Lung (tissue), 12 donors: ENCODE measurements around the gene TACC3. TPM values are rescaled to one million over a fixed set of nuclear protein-coding genes. Genes with fewer than 3 reads are reported as not detected.
A peak's percentile ranks its signal among the peaks of the same experiment; 100 is the strongest.
"Not testable (repeated sequence)": the region's sequence is repeated elsewhere in the genome, so short reads cannot be mapped to it uniquely, and the experiment has no call there.

Experiments used
- ATAC-seq: fragments of 200-7000 bp; cut with Tn5 transposase; one replicate; pipeline ENCODE4 v1.9.1; 2020; ENCODE audit warnings: moderate number of reproducible peaks; ENCODE audit not compliant: insufficient read depth, low FRiP score
- DNase-seq, 3 donors: peaks; one replicate each; pipeline ENCODE4 v3.0.0-alpha.2; 2013 to 2017
- H3K27ac ChIP-seq, 2 donors: one replicate each; pipeline ENCODE4 v1.5.1; 2013; ENCODE audit warnings: mild to moderate bottlenecking in 2 of 2, moderate library complexity in 2 of 2, control low read depth in 1 of 2, inconsistent platforms in 1 of 2, low read depth in 1 of 2, low read length in 1 of 2
- H3K27me3 ChIP-seq, 3 donors: one replicate each; pipeline ENCODE4 v1.5.1; 2013; ENCODE audit warnings: low read length in 2 of 3; ENCODE audit not compliant: control insufficient read depth in 3 of 3, insufficient read depth in 3 of 3
- H3K36me3 ChIP-seq, 4 donors: one replicate each; pipeline ENCODE4 v1.5.1; 2013; ENCODE audit warnings: low read length in 4 of 4, mild to moderate bottlenecking in 1 of 4, moderate library complexity in 1 of 4; ENCODE audit not compliant: control insufficient read depth in 4 of 4, insufficient read depth in 4 of 4
- H3K4me1 ChIP-seq, 5 donors: one replicate each; pipeline ENCODE4 v1.5.1; 2013; ENCODE audit warnings: low read length in 5 of 5, mild to moderate bottlenecking in 2 of 5, moderate library complexity in 1 of 5; ENCODE audit not compliant: control insufficient read depth in 5 of 5, insufficient read depth in 5 of 5
- H3K4me3 ChIP-seq: one replicate; pipeline ENCODE4 v1.5.1; 2013; ENCODE audit warnings: mild to moderate bottlenecking, control low read depth, moderate library complexity
- H3K9ac ChIP-seq, 2 donors: one replicate each; pipeline ENCODE4 v1.5.1; 2013; ENCODE audit warnings: low read length in 2 of 2, control low read depth in 1 of 2; ENCODE audit not compliant: insufficient read depth in 1 of 2
- H3K9me3 ChIP-seq, 4 donors: one replicate each; pipeline ENCODE4 v1.5.1; 2013; ENCODE audit warnings: low read length in 3 of 4, mild to moderate bottlenecking in 1 of 4, moderate library complexity in 1 of 4; ENCODE audit not compliant: control insufficient read depth in 4 of 4, insufficient read depth in 3 of 4
- CTCF ChIP-seq: IDR thresholded peaks from 2 replicates; pipeline ENCODE4 v1.5.1; 2012; ENCODE audit warnings: mild to moderate bottlenecking; ENCODE audit errors: control extremely low read depth, extremely low read depth
- WGBS, 2 donors: extraction: QIAGEN DNeasy Blood & Tissue Kit; methylation state at CpG; one replicate each; pipeline ENCODE4 v1.1.7; 2013; 5-methylcytosine and 5-hydroxymethylcytosine counted together
- polyA plus RNA-seq, 2 donors: library from polyadenylated mRNA; stranded (reverse); fragments of 200-250 nt; gene quantifications; one replicate each; pipeline ENCODE4 v1.2.1, GENCODE V29; 2013
- total RNA-seq, 2 donors: library from RNA; depleted of rRNA in 1 of 2; stranded (reverse); fragments of >200 nt in 1 of 2; gene quantifications; one replicate each; pipeline ENCODE4 v1.2.1, GENCODE V29; 2014 to 2021
- donor health status: control.
- donor health status: control.
- donor health status: Bipolar disorder and iron deficiency.
- donor health status: healthy.
- donor health status: DM: yes; HTN: yes; CAD: no.

Gene TACC3
- total and polyA plus RNA-seq, 4 donors = 13.8 to 22.1 (median 18.5) TPM

GRCh38 chr4:1693131-1693896 is 28.0 kb upstream of the TACC3 start:
- WGBS, 2 donors = 27 to 30% methylated on average over 7 of the region's 7 CpGs

GRCh38 chr4:1695913-1696312 is 25.4 kb upstream of the TACC3 start:
- Histone ChIP-seq H3K4me3 (no peak overlapping the region), H3K36me3 (peaks cover 30 to 44% (median 42%) of the 10 kb centered on the region in 4 donors), H3K9me3 (peaks cover 0 to 4% (median 0%) of the 10 kb centered on the region in 4 donors), H3K27ac (no peak overlapping the region), H3K27me3 (no peaks in the 10 kb centered on the region), H3K4me1 (peaks cover 0 to 1% (median 0%) of the 10 kb centered on the region in 5 donors), H3K9ac (no peak overlapping the region)
- ATAC-seq = no peak
- TF ChIP-seq CTCF = no peak
- 83 to 87% methylated on average over 5 of the region's 5 CpGs for WGBS, 2 donors
- peak; percentile 39 to 50 (median 43) for DNase-seq

More at GRCh38 chr4:1693131-1693896, 28.0 kb upstream of the TACC3 start:
- DNase-seq (peak; percentile 69 to 77 (median 71)), ATAC-seq (peak; percentile 84)
- Histone ChIP-seq H3K27me3 (no peaks in the 10 kb centered on the region), H3K4me3 (no peak overlapping the region), H3K27ac (no peak overlapping the region), H3K4me1 (peaks cover 0 to 1% (median 0%) of the 10 kb centered on the region in 5 donors), H3K36me3 (peaks cover 20 to 40% (median 33%) of the 10 kb centered on the region in 4 donors), H3K9ac (no peak overlapping the region), H3K9me3 (peaks cover 0 to 4% (median 0%) of the 10 kb centered on the region in 4 donors)
- TF ChIP-seq CTCF = peak; percentile 83

GRCh38 chr4:1701671-1702070 is 19.6 kb upstream of the TACC3 start:
- H3K36me3 ChIP-seq = peaks cover 25 to 38% (median 30%) of the 10 kb centered on the region in 4 donors
- 50 to 74% methylated on average over 8 of the region's 8 CpGs for WGBS, 2 donors

GRCh38 chr4:1703867-1704266 is 17.5 kb upstream of the TACC3 start:
- no peak for TF ChIP-seq CTCF
- ATAC-seq = no peak
- Histone ChIP-seq H3K27me3 (no peaks in the 10 kb centered on the region), H3K9ac (no peak overlapping the region), H3K9me3 (no peaks in the 10 kb centered on the region), H3K36me3 (peaks cover 17 to 27% (median 22%) of the 10 kb centered on the region in 4 donors), H3K4me3 (no peak overlapping the region), H3K27ac (no peak overlapping the region), H3K4me1 (peaks cover 0 to 5% (median 1%) of the 10 kb centered on the region in 5 donors)
- 83 to 91% methylated on average over 1 of the region's 1 CpG for WGBS, 2 donors
- DNase-seq = no peak

More at GRCh38 chr4:1701671-1702070, 19.6 kb upstream of the TACC3 start:
- DNase-seq, H3K27ac ChIP-seq, ATAC-seq, H3K27me3 ChIP-seq, H3K4me3 ChIP-seq, H3K4me1 ChIP-seq, H3K9me3 ChIP-seq, H3K9ac ChIP-seq: not testable (repeated sequence)
